NB4 (cell line): ENCODE data around the gene OSBPL2.

Experiments used
- MAX ChIP-seq: IDR thresholded peaks from 2 replicates; pipeline ENCODE4 v1.6.1; 2011; ENCODE audit warnings: low read depth, low read length
- POLR2A ChIP-seq: IDR thresholded peaks from 2 replicates; pipeline ENCODE4 v1.6.1; 2011; ENCODE audit warnings: mild to moderate bottlenecking; ENCODE audit not compliant: insufficient read length; ENCODE audit errors: extremely low read depth

GRCh38 chr20:62310757-62311121 lies 72.4 kb downstream of the OSBPL2 start:
- TF ChIP-seq MAX (no peak), POLR2A (no peak)
